HepG2 (cell line): Measurements from ENCODE around the gene L3MBTL1. TPM values are rescaled to one million over a fixed set of nuclear protein-coding genes. Genes with fewer than 3 reads are reported as not detected.

Experiments used
- ARNT2 ChIP-seq: sonication (generic); formaldehyde crosslinking; IDR thresholded peaks from 2 replicates; pipeline ENCODE4 v1.8.0; 2022; ENCODE audit warnings: mild to moderate bottlenecking, low read depth, missing genetic modification reagents, moderate library complexity
- BCL3 ChIP-seq: sonication (generic); formaldehyde crosslinking; IDR thresholded peaks from 2 replicates; pipeline ENCODE4 v1.5.1; 2020; ENCODE audit warnings: mild to moderate bottlenecking, missing genetic modification reagents, moderate library complexity
- GATAD2A ChIP-seq: IDR thresholded peaks from 2 replicates; pipeline ENCODE4 v1.6.1; 2016
- GLMP ChIP-seq: sonication (generic); formaldehyde crosslinking; IDR thresholded peaks from 2 replicates; pipeline ENCODE4 v1.9.0; 2021; ENCODE audit warnings: missing genetic modification reagents, mild to moderate bottlenecking, borderline replicate concordance
- HBP1 ChIP-seq: IDR thresholded peaks from 2 replicates; pipeline ENCODE4 v1.6.1; 2016; ENCODE audit warnings: low read depth, control low read depth
- MBNL3 ChIP-seq: fragments of 250-450 bp; sonication (Bioruptor Pico); conservative IDR thresholded peaks from 2 replicates; pipeline ENCODE4 v1.8.0; 2022; ENCODE audit warnings: mild to moderate bottlenecking, inconsistent platforms
- MNT ChIP-seq: fragments of 450-650 bp; IDR thresholded peaks from 2 replicates; pipeline ENCODE4 v1.6.1; 2016
- PATZ1 ChIP-seq: sonication (generic); formaldehyde crosslinking; IDR thresholded peaks from 2 replicates; pipeline ENCODE4 v1.4.0; 2020; ENCODE audit warnings: missing genetic modification reagents
- STAT5B ChIP-seq: sonication (generic); formaldehyde crosslinking; IDR thresholded peaks from 2 replicates; pipeline ENCODE4 v1.4.0; 2020; ENCODE audit warnings: missing genetic modification reagents
- THAP7 ChIP-seq: sonication (generic); formaldehyde crosslinking; IDR thresholded peaks from 2 replicates; pipeline ENCODE4 v1.8.1; 2023; ENCODE audit warnings: mild to moderate bottlenecking, missing genetic modification reagents
- ZBED4 ChIP-seq: sonication (generic); formaldehyde crosslinking; IDR thresholded peaks from 2 replicates; pipeline ENCODE4 v1.4.0; 2020; ENCODE audit warnings: missing genetic modification reagents, borderline replicate concordance
- ZGPAT ChIP-seq: IDR thresholded peaks from 2 replicates; pipeline ENCODE4 v1.6.1; 2016; ENCODE audit warnings: mild to moderate bottlenecking
- ZSCAN25 ChIP-seq: sonication (generic); formaldehyde crosslinking; IDR thresholded peaks from 2 replicates; pipeline ENCODE4 v1.8.0; 2022; ENCODE audit warnings: mild to moderate bottlenecking, missing genetic modification reagents
- polyA plus RNA-seq, 8 experiments: library from polyadenylated mRNA; depleted of rRNA in 3 of 8; stranded (reverse) in 7 of 8; unstranded in 1 of 8; fragments of >200 nt; fragmentation: Illumina TruSeq in 4 of 8; extraction: Trizol in 4 of 8; gene quantifications; 2 replicates each; pipeline versions ENCODE4 v1.2.1 to v1.2.3, GENCODE V29; 2011 to 2016; ENCODE audit warnings: low read depth in 4 of 8, missing spikeins in 1 of 8, mixed read lengths in 1 of 8; ENCODE audit not compliant: insufficient read depth in 1 of 8
- total RNA-seq, 5 experiments: library from RNA; depleted of rRNA; stranded (reverse); fragments of >200 nt; fragmentation: Illumina TruSeq; extraction: Trizol; gene quantifications; 2 replicates each; pipeline ENCODE4 v1.2.3, GENCODE V29; 2016; ENCODE audit warnings: low read depth in 1 of 5

L3MBTL1 gene
- total and polyA plus RNA-seq, 2 of the 13 experiments (the other 11 are each of a cell fraction or from before 2014, with no cell fraction given): 9.0 to 17.8 TPM

GRCh38 chr20:43590392-43591303, 83.2 kb downstream of the L3MBTL1 start, which contains the start of gene IFT52 (continued):
- peak; percentile 44; the same call in 1 of the 2 replicates for TF ChIP-seq MNT
- TF ChIP-seq STAT5B (CRISPR knock-in tag): no peak
- peak; percentile 94 for TF ChIP-seq BCL3 (CRISPR knock-in tag)
- TF ChIP-seq ZBED4: peak; percentile 59; the same call in 1 of the 2 replicates
- 0 out of 2 replicates have a peak, but pooled peaks have one; percentile 82 for TF ChIP-seq HBP1 (CRISPR knock-in tag)
- TF ChIP-seq GLMP: no peak
- no peak for TF ChIP-seq MBNL3 (CRISPR knock-in tag)
- peak; percentile 90 for TF ChIP-seq ZGPAT (CRISPR knock-in tag)
- peak; percentile 100 for TF ChIP-seq PATZ1
- peak; percentile 61; the same call in 1 of the 2 replicates for TF ChIP-seq ZSCAN25 (CRISPR knock-in tag)
- peak; percentile 49; the same call in 1 of the 2 replicates for TF ChIP-seq GATAD2A (CRISPR knock-in tag)
- TF ChIP-seq THAP7 (CRISPR knock-in tag): no peak
- TF ChIP-seq ARNT2 (CRISPR knock-in tag): peak; percentile 68
